GM21825 (cell line): ENCODE data around the gene CTNNA3.

Source experiments
- ATAC-seq: cut with Tn5 transposase; IDR thresholded peaks from one replicate; pipeline ENCODE4 v1.9.1; 2021; ENCODE audit warnings: mild to moderate bottlenecking, moderate library complexity; ENCODE audit not compliant: unreplicated experiment

Gene CTNNA3

GRCh38 chr10:66192162-66192831, 1503.7 kb downstream of the CTNNA3 start:
- ATAC-seq, result no peak

GRCh38 chr10:66190413-66190812, 1505.6 kb downstream of the CTNNA3 start:
- ATAC-seq, result no peak

- ATAC-seq, result no peak
Measured at GRCh38 chr10:66189271-66189670, 1506.7 kb downstream of the CTNNA3 start.

GRCh38 chr10:66187053-66187733, 1508.8 kb downstream of the CTNNA3 start:
- no peak for ATAC-seq

GRCh38 chr10:66183028-66183427, 1513.0 kb downstream of the CTNNA3 start:
- ATAC-seq, result no peak

- ATAC-seq, result peak; percentile 91
Measured at GRCh38 chr10:66180581-66181318, 1515.2 kb downstream of the CTNNA3 start.

- ATAC-seq, result no peak
Measured at GRCh38 chr10:66180021-66180420, 1516.0 kb downstream of the CTNNA3 start.

GRCh38 chr10:66176772-66177171, 1519.2 kb downstream of the CTNNA3 start:
- no peak for ATAC-seq

- no peak for ATAC-seq
Measured at GRCh38 chr10:66167816-66168215, 1528.2 kb downstream of the CTNNA3 start.

- ATAC-seq, result no peak
Measured at GRCh38 chr10:66162560-66163143, 1533.3 kb downstream of the CTNNA3 start.

GRCh38 chr10:66151346-66151745, 1544.6 kb downstream of the CTNNA3 start:
- no peak for ATAC-seq

- no peak for ATAC-seq
Measured at GRCh38 chr10:66148312-66148711, 1547.7 kb downstream of the CTNNA3 start.

- no peak for ATAC-seq
Measured at GRCh38 chr10:66144016-66144415, 1552.0 kb downstream of the CTNNA3 start.

GRCh38 chr10:66102756-66103155, 1593.2 kb downstream of the CTNNA3 start:
- ATAC-seq, result no peak

- ATAC-seq, result no peak
Measured at GRCh38 chr10:66098595-66099480, 1597.2 kb downstream of the CTNNA3 start.

- ATAC-seq, result no peak
Measured at GRCh38 chr10:66095610-66096009, 1600.4 kb downstream of the CTNNA3 start.

- no peak for ATAC-seq
Measured at GRCh38 chr10:66085906-66086305, 1610.1 kb downstream of the CTNNA3 start.

- no peak for ATAC-seq
Measured at GRCh38 chr10:66071907-66072306, 1624.1 kb downstream of the CTNNA3 start.

- ATAC-seq, result no peak
Measured at GRCh38 chr10:66058594-66058993, 1637.4 kb downstream of the CTNNA3 start.

- no peak for ATAC-seq
Measured at GRCh38 chr10:66049335-66049734, 1646.7 kb downstream of the CTNNA3 start.

GRCh38 chr10:66045859-66046258, 1650.1 kb downstream of the CTNNA3 start:
- no peak for ATAC-seq
